B cell (primary cell): ENCODE results near the gene CROT. TPM values are rescaled to one million over a fixed set of nuclear protein-coding genes. Genes with fewer than 3 reads are reported as not detected.

Source experiments
- ATAC-seq: fragments of 200-7000 bp; cut with Tn5 transposase; one replicate; pipeline ENCODE4 v1.10.0; 2021; ENCODE audit warnings: low read depth, mild to moderate bottlenecking, moderate number of reproducible peaks, moderate library complexity
- CTCF ChIA-PET: fragments of 350-600 bp; sonication (Branson Sonifier 250); formaldehyde crosslinking; loops from one replicate; lab custom pipeline; 2021; ENCODE audit warnings: antibody characterized with exemption, inconsistent platforms; lab: Charles Lee
- POLR2A ChIA-PET: fragments of 350-600 bp; sonication (Branson Sonifier 250); formaldehyde crosslinking; loops from one replicate; lab custom pipeline; 2021; ENCODE audit warnings: antibody characterized with exemption; lab: Charles Lee
- DNase-seq: peaks from one replicate; pipeline ENCODE4 v3.0.0; 2013
- H2AFZ ChIP-seq: 2 replicates; pipeline ENCODE4 v1.6.1; 2012; ENCODE audit warnings: mild to moderate bottlenecking, low read depth, low read length; ENCODE audit not compliant: insufficient read depth, poor library complexity, severe bottlenecking
- H3K27ac ChIP-seq, 2 donors: 1 replicate in 1 of 2; 2 replicates in 1 of 2; pipeline ENCODE4 v1.5.1; 2012 to 2013; ENCODE audit warnings: low read length in 2 of 2, mild to moderate bottlenecking in 2 of 2, moderate library complexity in 1 of 2
- H3K27me3 ChIP-seq, 4 experiments: fragments of 200-600 bp in 1 of 4; sonication (generic) in 1 of 4; replicated peaks in 1 of 4; 1 replicate in 2 of 4; 2 replicates in 2 of 4; pipeline versions ENCODE4 v1.6.1 to v1.7.0; 2013 to 2016; ENCODE audit warnings: low read length in 3 of 4, mild to moderate bottlenecking in 2 of 4, mixed read lengths in 1 of 4, moderate library complexity in 1 of 4; ENCODE audit not compliant: insufficient read depth in 4 of 4, control insufficient read depth in 3 of 4; ENCODE audit errors: control extremely low read depth in 1 of 4
- H3K36me3 ChIP-seq, 2 experiments: replicated peaks in 1 of 2; 1 replicate in 1 of 2; 2 replicates in 1 of 2; pipeline versions ENCODE4 v1.6.1 to v1.7.1; 2013; ENCODE audit warnings: low read length in 1 of 2; ENCODE audit not compliant: insufficient read depth in 2 of 2, control insufficient read depth in 1 of 2; ENCODE audit errors: control extremely low read depth in 1 of 2, extremely low read depth in 1 of 2
- H3K4me1 ChIP-seq, 2 donors: fragments of 200-600 bp in 1 of 2; sonication (generic) in 1 of 2; 1 replicate in 1 of 2; 2 replicates in 1 of 2; pipeline versions ENCODE4 v1.5.1 to v1.6.1; 2013 to 2017; ENCODE audit warnings: low read length in 2 of 2; ENCODE audit not compliant: control insufficient read depth in 2 of 2, insufficient read depth in 2 of 2
- H3K4me2 ChIP-seq: replicated peaks from 2 replicates; pipeline ENCODE3; 2012; ENCODE audit warnings: mild to moderate bottlenecking, low read depth, low read length; ENCODE audit not compliant: poor library complexity, severe bottlenecking
- H3K4me3 ChIP-seq, 5 experiments: fragments of 200-600 bp in 1 of 5; sonication (generic) in 1 of 5; 1 replicate in 3 of 5; 2 replicates in 2 of 5; pipeline versions ENCODE4 v1.5.1 to v1.7.0; 2011 to 2016; ENCODE audit warnings: low read length in 4 of 5, mild to moderate bottlenecking in 4 of 5, low read depth in 2 of 5, control low read depth in 1 of 5, moderate library complexity in 1 of 5; ENCODE audit not compliant: insufficient read depth in 1 of 5; ENCODE audit errors: control extremely low read depth in 1 of 5, extremely low read depth in 1 of 5
- H3K79me2 ChIP-seq: fragments of 200-600 bp; sonication (generic); one replicate; pipeline ENCODE4 v1.6.0; 2016; ENCODE audit warnings: low read length; ENCODE audit not compliant: control insufficient read depth, insufficient read depth
- H3K9ac ChIP-seq: fragments of 200-600 bp; sonication (generic); 2 replicates; pipeline ENCODE4 v1.6.1; 2017; ENCODE audit warnings: mild to moderate bottlenecking, low read length, moderate library complexity
- H3K9me3 ChIP-seq, 3 donors: one replicate each; pipeline versions ENCODE4 v1.6.1 to v1.7.1; 2013; ENCODE audit warnings: low read length in 2 of 3; ENCODE audit not compliant: control insufficient read depth in 2 of 3, insufficient read depth in 1 of 3; ENCODE audit errors: control extremely low read depth in 1 of 3
- H4K20me1 ChIP-seq: 2 replicates; pipeline ENCODE4 v1.6.0; 2012; ENCODE audit warnings: mild to moderate bottlenecking, low read length; ENCODE audit not compliant: insufficient read depth, control insufficient read depth, poor library complexity, severe bottlenecking
- H3K27ac Mint-ChIP-seq: one replicate; pipeline ENCODE4 v1.8.0; 2021; ENCODE audit warnings: mixed read lengths
- H3K27me3 Mint-ChIP-seq: one replicate; pipeline ENCODE4 v1.8.0; 2021; ENCODE audit warnings: mixed read lengths
- H3K4me1 Mint-ChIP-seq: one replicate; pipeline ENCODE4 v1.8.0; 2021; ENCODE audit warnings: mixed read lengths
- H3K4me3 Mint-ChIP-seq: one replicate; pipeline ENCODE4 v1.8.0; 2021; ENCODE audit warnings: mixed read lengths
- H3K9me3 Mint-ChIP-seq: one replicate; pipeline ENCODE4 v1.8.0; 2022; ENCODE audit warnings: mixed read lengths; ENCODE audit not compliant: insufficient read depth
- EZH2 ChIP-seq: IDR thresholded peaks from 2 replicates; pipeline ENCODE4 v1.6.1; 2012; ENCODE audit warnings: borderline replicate concordance, low read depth, mild to moderate bottlenecking, moderate library complexity, low read length; ENCODE audit not compliant: insufficient read depth, poor library complexity, severe bottlenecking
- WGBS: methylation state at CpG from one replicate; pipeline ENCODE4 v1.1.5; 2013; ENCODE audit warnings: missing lambda C conversion rate; ENCODE audit not compliant: insufficient coverage; 5-methylcytosine and 5-hydroxymethylcytosine counted together
- intact Hi-C: fragments of 100-400 bp; cut with micrococcal nuclease; formaldehyde crosslinking; loops from one replicate; pipeline ENCODE4 v1.10.0; 2022
- polyA plus RNA-seq: library from polyadenylated mRNA; depleted of rRNA; stranded (reverse); fragments of >200 nt; gene quantifications from 2 replicates; pipeline ENCODE4 v1.2.3, GENCODE V29; 2012
- total RNA-seq, 2 donors: library from RNA; stranded (reverse); fragments of 120-200 nt in 1 of 2; gene quantifications; 1 replicate in 1 of 2; 2 replicates in 1 of 2; pipeline versions ENCODE4 v1.2.3 to v1.2.4, GENCODE V29; 2013 to 2022
- TF ChIP-seq, protein P1 (sequence below): fragments of 200-600 bp; IDR thresholded peaks from one replicate; pipeline ENCODE4 v1.8.0; 2022; ENCODE audit warnings: antibody characterized with exemption, mild to moderate bottlenecking

CROT gene
- total and polyA plus RNA-seq, 2 donors (not counting 1 experiment from before 2014, with no cell fraction given): 2.7 to 13.3 TPM

DNA sequence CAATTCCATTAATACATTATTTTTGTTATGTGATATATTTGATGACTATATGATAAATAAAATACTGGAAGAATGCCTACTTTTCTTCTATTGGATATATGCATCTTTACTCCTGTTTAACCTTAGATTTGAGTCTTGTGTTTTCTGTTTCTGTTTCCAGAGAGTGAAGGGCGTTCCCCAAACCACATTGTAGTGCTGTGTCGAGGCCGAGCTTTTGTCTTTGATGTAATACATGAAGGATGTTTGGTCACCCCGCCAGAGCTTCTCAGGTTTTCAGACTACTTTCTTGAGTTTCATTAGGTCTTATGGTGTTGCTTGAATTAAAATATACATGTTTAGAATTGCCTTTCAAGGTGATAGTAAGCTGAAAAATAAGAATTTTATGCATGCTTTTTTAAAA is 23.8 kb downstream of the CROT start:
- Histone ChIP-seq H3K79me2 (no peaks in the 10 kb centered on the region), H3K9ac (no peak overlapping the region), H4K20me1 (no peaks in the 10 kb centered on the region), H2AFZ (no peak overlapping the region), H3K4me3 (no peak overlapping the region), H3K36me3 (peaks cover 0 to 5% of the 10 kb centered on the region in 2 experiments), H3K27me3 (no peaks in the 10 kb centered on the region), H3K9me3 (no peaks in the 10 kb centered on the region), H3K4me2 (no peak overlapping the region), H3K4me1 (no peaks in the 10 kb centered on the region), H3K27ac (no peak overlapping the region)
- WGBS: no CpG with 5 or more reads among the region's 4 CpGs
- TF ChIP-seq EZH2: no peak
- TF ChIP-seq, protein P1, sequence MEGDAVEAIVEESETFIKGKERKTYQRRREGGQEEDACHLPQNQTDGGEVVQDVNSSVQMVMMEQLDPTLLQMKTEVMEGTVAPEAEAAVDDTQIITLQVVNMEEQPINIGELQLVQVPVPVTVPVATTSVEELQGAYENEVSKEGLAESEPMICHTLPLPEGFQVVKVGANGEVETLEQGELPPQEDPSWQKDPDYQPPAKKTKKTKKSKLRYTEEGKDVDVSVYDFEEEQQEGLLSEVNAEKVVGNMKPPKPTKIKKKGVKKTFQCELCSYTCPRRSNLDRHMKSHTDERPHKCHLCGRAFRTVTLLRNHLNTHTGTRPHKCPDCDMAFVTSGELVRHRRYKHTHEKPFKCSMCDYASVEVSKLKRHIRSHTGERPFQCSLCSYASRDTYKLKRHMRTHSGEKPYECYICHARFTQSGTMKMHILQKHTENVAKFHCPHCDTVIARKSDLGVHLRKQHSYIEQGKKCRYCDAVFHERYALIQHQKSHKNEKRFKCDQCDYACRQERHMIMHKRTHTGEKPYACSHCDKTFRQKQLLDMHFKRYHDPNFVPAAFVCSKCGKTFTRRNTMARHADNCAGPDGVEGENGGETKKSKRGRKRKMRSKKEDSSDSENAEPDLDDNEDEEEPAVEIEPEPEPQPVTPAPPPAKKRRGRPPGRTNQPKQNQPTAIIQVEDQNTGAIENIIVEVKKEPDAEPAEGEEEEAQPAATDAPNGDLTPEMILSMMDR: no peak
- no peaks in the 10 kb centered on the region for H3K9me3 Mint-ChIP-seq
- intact Hi-C loops: no loop called here
- DNase-seq (no peak), ATAC-seq (no peak)
- H3K4me3 Mint-ChIP-seq: no peak overlapping the region
- H3K27me3 Mint-ChIP-seq: no peaks in the 10 kb centered on the region
- ChIA-PET CTCF (interaction anchor here (0.6 kb wide), 1 partner anchor 34 kb away, joined by 3 read pairs; no protein-coding TSS in a partner anchor), POLR2A (no interaction called here)
- H3K27ac Mint-ChIP-seq: no peak overlapping the region
- no peaks in the 10 kb centered on the region for H3K4me1 Mint-ChIP-seq

DNA sequence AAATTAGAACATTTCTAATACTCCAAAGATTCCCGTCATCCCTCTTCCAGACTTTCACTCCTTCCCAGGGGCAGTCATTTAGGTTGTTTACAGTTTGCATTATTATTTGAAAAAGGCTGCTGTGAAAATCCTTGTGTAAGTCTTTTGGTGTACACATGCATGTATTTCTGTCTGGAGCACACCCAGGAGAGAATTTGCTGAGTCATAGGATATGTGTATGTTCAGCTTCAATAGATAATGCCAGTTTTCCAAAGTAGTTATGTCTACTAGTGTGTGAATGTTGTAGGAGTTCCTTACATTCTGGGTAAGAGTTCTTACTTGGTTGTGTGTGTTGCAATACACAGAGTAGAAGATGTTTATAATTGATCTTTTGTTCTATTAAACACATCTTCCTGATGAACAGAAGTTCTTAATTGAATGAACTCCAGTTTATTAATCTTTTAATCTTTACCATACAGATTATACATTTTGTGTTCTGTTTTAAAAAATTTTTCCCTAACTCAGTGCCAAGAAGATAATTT is 25.3 kb downstream of the CROT start:
- H3K4me1 ChIP-seq: no peaks in the 10 kb centered on the region
- no peaks in the 10 kb centered on the region for H4K20me1 ChIP-seq
- H3K4me3 Mint-ChIP-seq: no peak overlapping the region
- H3K27ac ChIP-seq: no peak overlapping the region
- H3K36me3 ChIP-seq: peaks cover 0 to 4% of the 10 kb centered on the region in 2 experiments
- H3K4me1 Mint-ChIP-seq: no peaks in the 10 kb centered on the region
- ChIA-PET POLR2A (no interaction called here), CTCF (no interaction called here)
- intact Hi-C loops: no loop called here
- no peaks in the 10 kb centered on the region for H3K27me3 Mint-ChIP-seq
- no peak for DNase-seq
- TF ChIP-seq, protein P1: no peak
- no peak for TF ChIP-seq EZH2
- no peaks in the 10 kb centered on the region for H3K79me2 ChIP-seq
- H3K9me3 Mint-ChIP-seq: no peaks in the 10 kb centered on the region
- H3K9ac ChIP-seq: no peak overlapping the region
- H3K4me3 ChIP-seq: no peak overlapping the region
- no CpG with 5 or more reads among the region's 1 CpG for WGBS
- H3K9me3 ChIP-seq: no peaks in the 10 kb centered on the region
- no peaks in the 10 kb centered on the region for H3K27me3 ChIP-seq
- no peak for ATAC-seq
- H3K4me2 ChIP-seq: no peak overlapping the region
- H3K27ac Mint-ChIP-seq: no peak overlapping the region
- H2AFZ ChIP-seq: no peak overlapping the region
